GM15510 (cell line): ENCODE results near the gene CPPED1.

ENCODE experiments used
- POLR2A ChIP-seq: IDR thresholded peaks from 3 replicates; pipeline ENCODE4 v1.6.1; 2011; ENCODE audit warnings: borderline replicate concordance; ENCODE audit not compliant: insufficient read length; ENCODE audit errors: extremely low read depth

The CPPED1 gene

DNA sequence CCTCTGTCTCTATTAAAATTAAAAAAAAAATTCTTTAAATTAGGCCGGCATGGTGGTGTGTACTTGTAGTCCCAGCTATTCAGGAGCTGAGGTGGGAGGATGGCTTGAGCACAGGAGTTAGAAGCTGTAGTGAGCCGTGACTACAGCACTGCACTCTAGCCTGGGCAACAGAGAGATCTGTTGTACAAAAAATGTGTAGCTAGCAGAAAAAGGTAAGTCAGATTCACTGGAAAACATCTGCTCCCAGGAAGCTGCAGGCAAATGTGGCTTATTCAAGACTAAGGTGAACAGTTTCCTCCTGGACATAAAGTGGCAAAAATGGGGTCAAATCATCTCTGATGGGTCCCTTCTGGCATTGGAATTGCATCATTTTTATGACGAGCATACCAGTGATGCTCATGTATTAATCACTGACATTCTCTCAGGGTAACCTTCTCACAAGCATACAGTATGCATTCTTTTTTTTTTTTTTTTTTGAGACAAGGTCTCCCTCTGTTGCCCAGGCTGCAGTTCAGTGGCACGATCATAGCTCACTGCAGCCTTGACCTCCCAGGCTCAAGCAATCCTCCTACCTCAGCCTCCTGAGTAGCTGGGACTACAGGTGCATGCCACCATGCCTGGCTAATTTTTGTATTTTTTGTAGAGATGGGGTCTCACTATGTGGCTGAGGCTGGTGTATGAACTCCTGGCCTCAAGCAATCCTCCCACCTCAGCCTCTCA is 48.7 kb downstream of the CPPED1 start:
- TF ChIP-seq POLR2A = no peak

DNA sequence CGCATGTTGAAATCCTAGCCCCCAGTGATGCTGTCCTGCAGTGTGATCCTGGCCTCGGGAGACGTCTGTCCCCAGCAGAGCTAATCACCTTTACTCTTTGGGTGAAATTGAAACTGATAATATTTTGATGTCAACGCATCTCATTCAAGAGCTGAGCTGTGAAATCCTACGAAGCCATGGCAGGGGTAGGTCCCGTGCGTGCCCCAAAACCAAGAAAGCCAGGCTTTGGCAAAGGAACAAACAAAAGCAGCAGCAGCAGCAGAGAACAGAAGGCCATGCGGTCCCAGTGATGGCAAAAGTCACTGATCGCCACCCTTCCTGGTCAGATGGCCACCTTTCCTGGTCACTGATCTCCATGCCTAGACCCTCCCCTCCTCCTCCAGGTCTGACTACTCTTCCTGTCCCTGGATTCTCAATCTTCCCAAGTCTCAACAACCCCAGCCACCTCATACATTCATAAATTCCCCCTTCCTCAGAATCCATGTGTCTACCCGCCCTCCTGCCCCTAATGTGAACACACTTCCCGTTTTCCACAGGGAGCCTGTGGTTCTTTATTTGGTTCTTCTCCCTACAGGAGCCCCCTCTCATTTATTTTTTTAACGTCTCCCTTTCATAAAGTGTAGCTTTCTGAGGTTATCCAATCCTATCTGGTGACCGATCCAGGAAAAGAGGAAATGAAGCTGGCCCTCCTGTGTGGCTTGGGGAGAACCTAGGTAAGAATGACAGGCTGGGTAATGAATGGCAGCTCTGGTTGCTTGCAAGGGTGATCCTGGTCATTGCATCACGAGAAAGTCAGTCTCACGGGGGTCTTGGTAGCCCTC is 50.3 kb downstream of the CPPED1 start:
- TF ChIP-seq POLR2A = no peak

DNA sequence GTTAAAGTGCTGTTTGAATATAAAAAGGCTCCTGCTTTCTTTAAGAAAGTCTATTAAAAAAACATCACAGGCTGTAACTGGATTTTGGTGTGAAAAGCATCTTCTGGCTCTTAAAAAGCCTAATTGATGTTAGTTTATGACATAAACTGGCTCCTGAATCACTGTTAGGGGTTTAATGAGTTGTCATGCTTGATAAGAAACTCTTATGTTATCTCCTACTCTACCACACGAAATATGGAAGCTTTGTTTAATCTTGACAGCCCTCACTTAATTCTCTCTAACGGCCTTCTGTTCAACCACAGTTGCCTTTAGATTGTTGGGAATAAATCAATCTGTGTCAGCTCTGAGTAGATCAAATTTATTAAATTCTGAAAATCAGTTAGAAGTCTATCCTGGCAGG is 51.5 kb downstream of the CPPED1 start:
- TF ChIP-seq POLR2A = no peak

DNA sequence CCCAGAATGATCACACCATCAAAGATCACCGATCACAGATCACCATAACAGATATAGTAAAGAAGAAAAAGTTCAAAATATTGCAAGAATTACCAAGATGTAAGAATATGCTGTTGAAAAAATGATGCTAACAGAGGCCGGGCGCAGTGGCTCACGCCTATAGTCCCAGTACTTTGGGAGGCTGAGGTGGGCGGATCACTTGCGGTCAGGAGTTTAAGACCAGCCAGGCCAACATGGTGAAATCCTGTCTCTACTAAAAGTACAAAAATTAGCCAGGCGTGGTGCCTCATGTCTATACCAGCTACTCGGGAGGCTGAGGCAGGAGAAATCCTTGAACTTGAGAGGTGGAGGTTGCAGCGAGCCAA is 53.2 kb downstream of the CPPED1 start:
- TF ChIP-seq POLR2A = no peak

DNA sequence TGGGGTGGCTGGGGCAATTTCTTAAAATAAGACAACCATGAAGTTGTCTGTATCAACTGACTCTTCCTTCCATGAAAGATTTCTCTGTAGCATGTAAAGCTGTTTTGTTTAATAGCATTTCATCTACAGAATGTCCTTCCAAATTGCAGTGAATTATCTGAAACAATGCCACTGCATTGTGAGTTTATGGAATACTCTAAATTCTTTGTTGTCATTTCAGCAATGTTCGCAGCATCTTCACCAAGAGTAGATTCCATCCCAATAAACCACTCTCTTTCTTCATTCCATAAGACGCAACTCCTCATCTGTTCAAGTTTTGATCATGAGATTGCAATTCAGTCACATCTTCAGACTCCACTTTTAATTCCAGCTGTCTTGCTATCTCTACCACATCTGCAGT is 54.6 kb downstream of the CPPED1 start:
- TF ChIP-seq POLR2A = no peak

DNA sequence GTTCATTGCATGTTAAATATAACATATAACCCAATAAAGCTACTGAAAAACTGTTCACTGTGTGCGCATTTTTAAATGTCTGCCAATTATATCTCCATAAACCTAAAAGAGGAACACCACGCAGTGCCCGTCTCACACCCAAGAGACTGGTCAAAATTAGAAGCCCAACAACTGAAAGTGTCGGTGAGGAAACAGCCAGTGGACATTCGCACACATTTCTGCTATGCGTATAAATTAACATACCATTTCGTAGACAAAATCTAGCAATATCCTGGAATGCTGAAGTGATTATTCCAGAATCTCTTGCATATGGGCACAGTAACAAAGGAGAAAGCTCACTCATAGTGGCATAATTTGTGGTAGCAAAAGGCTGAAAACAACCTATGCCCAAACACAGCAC is 55.9 kb downstream of the CPPED1 start:
- TF ChIP-seq POLR2A = no peak

DNA sequence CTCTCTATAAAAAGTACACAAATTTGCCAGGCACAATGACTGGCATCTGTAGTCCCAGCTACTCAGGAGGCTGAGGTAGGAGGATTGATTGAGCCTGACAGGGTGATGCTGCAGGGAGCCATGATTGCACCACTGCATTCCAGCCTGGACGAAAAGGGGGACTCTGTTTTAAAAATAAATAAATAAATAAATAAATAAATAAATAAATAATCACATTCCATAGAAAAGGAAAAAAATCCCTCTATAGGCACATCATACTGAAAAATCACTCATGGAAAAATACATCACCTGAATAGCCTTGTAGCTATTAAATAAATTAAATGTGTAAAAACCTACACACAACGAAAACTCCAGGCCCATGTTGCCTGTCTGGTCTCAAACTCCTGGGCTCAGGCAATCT is 56.4 kb downstream of the CPPED1 start:
- TF ChIP-seq POLR2A = no peak

DNA sequence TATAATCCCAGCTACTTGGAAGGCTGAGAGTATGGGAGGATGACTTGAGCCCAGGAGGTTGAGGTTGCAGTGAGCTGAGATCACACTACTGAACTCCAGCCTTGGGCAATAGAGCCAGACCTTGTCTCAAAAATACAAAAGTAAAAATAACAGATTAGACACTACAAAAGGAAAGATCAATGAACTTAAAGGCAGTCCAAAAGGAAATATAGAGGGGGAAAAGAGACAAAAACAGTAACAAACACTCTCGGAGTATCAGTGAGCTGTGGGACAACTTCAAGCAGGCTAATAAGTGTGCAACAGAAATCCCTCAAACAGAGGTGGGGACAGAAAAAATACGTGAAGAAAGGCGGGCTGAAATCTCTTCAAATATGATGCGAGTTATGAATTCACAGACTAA is 58.8 kb downstream of the CPPED1 start:
- TF ChIP-seq POLR2A = no peak

DNA sequence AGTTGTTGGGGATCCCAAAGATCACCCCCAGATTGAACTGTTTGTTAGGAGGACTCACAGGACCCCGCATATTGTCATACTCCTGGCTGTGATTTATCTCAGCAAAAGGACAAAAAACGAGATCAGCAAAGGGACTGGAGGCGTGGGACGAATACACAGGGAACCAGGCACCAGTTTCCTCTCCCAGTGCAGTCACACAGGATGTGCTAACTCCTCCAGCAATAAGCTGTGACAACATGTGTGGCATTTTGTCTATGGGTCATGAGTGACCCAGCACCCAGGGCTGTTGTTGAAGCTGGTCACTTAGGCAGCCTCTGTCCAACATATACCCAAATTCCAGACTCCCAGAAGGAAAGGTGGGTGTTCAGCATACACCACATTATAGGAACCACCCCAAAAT is 60.9 kb downstream of the CPPED1 start:
- TF ChIP-seq POLR2A = no peak

DNA sequence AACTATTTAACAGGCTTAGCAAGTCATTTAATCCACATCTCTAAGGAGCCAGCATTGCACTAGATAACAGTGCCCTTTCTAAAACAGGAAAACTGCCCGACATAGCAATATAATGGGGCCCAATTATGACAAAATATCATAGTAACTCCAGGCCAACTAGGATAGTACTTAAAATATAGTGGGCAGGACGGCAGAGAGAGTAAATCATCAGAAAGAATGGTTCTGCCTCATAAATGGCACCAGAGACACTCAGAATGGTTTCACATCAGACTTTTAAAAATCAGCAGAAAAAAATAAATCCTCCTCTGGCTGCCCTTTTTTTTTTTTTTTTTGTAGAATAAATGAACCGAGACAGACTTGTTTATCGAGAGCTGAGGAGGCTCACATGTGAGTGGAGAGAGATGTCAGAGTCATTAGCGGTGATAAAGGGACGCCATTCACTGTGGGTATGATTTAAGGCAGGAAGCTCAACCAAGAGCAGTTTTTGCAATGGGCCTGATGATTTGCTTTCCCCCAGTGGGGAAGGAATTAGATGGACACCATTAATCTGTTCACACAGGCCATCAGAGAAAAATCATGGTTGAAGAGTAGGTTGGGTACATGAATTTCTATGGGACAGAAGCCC is 62.6 kb downstream of the CPPED1 start:
- no peak for TF ChIP-seq POLR2A

DNA sequence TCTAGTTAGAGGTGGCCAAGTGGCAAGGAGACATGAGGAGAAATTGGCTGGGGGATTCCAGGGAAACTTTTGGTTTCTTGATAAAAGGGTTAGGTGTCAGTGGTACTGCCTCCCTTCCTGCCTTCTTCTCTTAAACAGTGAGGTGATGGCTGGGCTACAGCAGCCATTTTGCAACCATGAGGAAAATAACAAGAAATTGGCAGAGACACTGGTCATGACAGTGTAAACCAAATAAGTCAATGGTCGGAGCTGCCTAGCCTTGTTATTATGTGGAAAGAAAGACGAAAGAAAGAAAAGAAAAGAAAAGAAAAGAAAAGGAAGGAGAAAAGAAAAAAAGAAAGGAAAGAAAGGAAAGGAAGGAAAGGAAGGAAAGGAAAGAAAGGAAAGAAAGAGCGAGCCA is 63.9 kb downstream of the CPPED1 start:
- TF ChIP-seq POLR2A = no peak

DNA sequence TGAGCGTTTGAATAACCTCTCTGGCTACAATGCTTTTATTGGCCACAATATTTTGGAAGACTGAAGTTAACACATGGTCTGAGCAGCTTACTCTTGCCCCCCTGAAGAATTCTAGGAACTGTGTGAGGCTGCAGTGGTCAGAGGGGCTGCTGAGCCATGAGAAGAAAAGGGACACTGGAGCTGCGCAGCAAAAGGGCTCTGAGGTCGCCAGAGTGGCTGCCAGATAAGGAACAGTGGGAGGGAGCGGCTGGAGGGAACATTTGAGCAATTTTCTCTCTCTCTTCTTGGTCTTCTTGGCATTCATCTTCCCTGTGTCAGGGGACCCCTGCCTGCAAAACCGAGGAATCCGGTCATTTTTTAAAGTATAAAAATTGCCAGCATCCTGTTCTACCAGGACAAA is 66.1 kb downstream of the CPPED1 start:
- no peak for TF ChIP-seq POLR2A

DNA sequence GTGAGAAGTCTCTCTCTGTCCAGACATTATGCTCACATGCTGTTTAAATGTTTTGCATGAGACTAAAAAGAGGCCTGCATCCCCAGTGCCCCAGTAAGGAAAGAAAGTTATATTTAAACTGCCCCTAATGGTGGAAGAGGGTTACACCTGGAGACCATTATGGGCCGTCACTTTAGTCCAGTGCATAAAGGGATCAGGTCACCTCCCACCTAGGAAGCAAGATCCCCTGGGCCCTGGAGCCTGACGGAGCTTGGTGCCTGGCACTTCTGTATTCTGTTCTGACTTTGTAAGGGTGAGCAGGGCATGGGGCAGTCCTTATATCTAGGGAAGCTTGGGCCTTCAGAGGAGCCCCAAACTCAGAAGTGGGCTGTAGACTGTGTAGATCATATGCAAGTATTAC is 67.9 kb downstream of the CPPED1 start:
- TF ChIP-seq POLR2A = no peak

DNA sequence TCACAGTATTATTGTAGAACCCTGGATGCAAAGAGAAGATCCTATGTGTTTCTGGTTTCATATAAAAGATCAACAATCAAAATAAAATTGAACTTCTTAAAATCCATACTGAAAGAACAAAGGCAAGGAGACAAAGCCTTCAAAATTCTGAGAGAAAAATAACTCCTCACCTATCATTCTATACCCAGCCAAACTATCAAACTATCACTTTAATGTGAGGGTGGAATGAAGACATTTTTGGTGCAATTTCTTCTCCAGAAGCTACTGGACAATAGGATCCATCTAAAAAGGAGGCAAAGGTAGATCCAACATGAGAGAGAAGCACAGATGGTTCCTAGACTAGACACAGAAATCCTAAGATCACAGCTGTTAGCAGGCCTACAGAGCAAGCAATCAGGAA is 71.1 kb downstream of the CPPED1 start:
- TF ChIP-seq POLR2A = no peak

DNA sequence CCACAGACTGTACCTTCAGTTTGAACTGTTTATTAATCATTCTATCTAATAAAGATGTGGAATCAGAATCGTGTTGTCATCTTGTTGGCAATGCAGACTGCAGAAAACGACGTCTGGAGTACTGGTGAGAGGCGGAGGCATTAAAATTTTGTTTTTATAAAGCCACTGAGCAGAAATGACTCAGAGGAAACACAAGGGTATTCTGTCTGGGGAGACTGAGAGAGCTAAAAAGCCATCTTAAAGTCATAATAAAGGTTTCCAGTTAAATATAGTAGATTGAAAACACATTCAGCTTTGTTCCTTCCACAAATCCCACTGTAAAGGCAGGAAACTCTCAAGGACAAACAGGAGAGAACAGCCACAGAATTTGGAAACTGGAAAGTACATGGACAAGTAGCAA is 74.2 kb downstream of the CPPED1 start:
- TF ChIP-seq POLR2A = no peak

DNA sequence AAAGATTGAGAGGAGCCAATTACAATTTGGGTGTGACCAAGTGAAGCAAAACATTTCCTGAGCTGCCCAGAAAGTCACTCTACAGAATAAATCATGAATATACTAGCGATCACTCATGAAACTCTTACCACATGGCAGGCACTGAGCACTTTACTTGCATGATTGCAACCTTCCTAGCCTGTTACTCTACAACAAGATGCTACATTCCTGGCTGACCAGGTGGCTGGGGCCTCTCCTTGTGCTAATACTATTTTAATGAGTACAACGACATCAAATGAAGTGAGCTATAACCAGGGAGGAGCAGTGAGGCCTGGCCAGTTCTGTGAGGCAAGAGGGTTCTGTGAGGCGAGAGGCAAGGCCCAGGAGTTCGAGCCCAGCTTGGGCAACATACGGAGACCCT is 75.2 kb downstream of the CPPED1 start:
- no peak for TF ChIP-seq POLR2A
